ENCODE measurements around the gene C14orf39. TPM values are rescaled to one million over a fixed set of nuclear protein-coding genes. Genes with fewer than 3 reads are reported as not detected.
"Not testable (repeated sequence)": the region's sequence is repeated elsewhere in the genome, so short reads cannot be mapped to it uniquely, and the experiment has no call there.

Gene C14orf39
- total and polyA plus RNA-seq, 12 donors = 0.24 to 0.91 (median 0.40) TPM; not detected in 7

DNA sequence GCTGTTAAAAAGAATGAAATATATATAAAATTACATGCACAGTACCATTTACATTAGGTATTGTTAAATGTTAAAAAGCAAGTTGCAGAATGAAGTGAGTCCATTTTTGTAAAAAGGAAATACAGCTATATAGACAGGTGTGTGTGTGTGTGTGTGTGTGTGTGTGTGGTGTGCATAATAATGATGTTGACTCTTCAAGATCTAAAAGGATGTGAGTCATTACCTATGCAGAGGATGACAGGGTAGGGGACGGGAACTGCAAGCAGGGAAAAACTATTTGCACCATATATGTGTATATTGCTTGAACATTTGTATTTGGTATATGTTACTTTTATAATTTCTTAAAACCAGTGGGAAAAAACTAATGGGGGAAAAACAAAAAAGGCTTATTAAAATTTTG lies 3.1 kb downstream of the C14orf39 start:
- Histone ChIP-seq H3K9me3 (replicated peaks in 1 of 3) (no peaks in the 10 kb centered on the region), H3K27ac (no peak overlapping the region), H3K4me1 (replicated peaks in 1 of 2) (no peaks in the 10 kb centered on the region), H3K27me3 (peaks cover 17% of the 10 kb centered on the region), H3K4me3 (no peak overlapping the region), H3K36me3 (replicated peaks in 1 of 2) (no peaks in the 10 kb centered on the region)
- TF ChIP-seq CTCF (IDR thresholded peaks at IDR 0.05) (no peak), POLR2A (IDR thresholded peaks at IDR 0.05) (no peak)
- DNase-seq = no peak
- intact Hi-C loops (cut with DNase I) = no loop called here
- WGBS, 4 donors = 72 to 85% (median 84%) methylated on average over 1 of the region's 1 CpG

DNA sequence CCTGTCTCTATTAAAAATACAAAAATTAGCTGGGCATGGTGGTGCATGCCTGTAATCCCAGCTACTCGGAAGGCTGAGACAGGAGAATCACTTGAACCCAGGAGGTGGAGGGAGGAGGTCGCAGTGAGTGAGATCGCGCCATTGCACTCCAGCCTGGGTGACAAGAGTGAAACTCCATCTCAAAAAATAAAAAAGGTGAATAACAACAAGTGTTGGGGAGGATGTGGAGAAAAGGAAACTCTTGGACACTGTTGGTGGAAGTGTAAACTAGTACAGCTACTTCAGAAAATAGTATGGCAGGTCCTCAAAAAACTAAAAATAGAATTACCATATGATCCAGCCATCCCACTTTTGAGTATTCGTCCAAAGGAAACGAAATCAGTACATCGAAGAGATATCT lies 5.6 kb downstream of the C14orf39 start:
- H3K36me3 ChIP-seq (replicated peaks in 1 of 2); intact Hi-C loops (cut with DNase I); H3K27me3 ChIP-seq: not testable (repeated sequence)

DNA sequence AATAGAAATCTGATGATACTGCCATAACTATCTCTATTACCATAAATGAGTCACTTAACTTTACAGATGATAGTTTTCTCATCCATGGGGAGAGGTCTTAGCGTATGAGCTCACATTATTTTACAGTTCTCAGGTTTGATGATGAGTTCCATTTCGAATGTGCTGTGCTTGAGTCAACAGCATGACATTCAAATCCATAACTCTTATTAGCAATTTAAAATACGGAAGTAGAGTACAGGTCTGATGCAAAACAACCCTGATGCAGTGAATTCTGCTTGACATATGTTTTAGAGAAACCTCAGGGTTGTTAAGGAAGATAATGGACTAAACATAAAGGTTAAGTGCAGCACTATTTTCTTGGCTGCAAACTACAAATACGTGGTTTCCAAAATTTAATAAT lies 30.0 kb downstream of the C14orf39 start:
- no peak for DNase-seq
- Histone ChIP-seq H3K9me3 (replicated peaks in 1 of 3) (no peaks in the 10 kb centered on the region), H3K4me3 (no peak overlapping the region), H3K4me1 (replicated peaks in 1 of 2) (no peaks in the 10 kb centered on the region), H3K27ac (no peak overlapping the region), H3K36me3 (replicated peaks in 1 of 2) (no peaks in the 10 kb centered on the region), H3K27me3 (no peaks in the 10 kb centered on the region)
- intact Hi-C loops (cut with DNase I) = no loop called here
- WGBS, 4 donors = 50 to 66% (median 60%) methylated on average over 4 of the region's 4 CpGs
- TF ChIP-seq CTCF (IDR thresholded peaks at IDR 0.05) (no peak), POLR2A (IDR thresholded peaks at IDR 0.05) (no peak)

More for the DNA sequence above, 5.6 kb downstream of the C14orf39 start:
- not testable (repeated sequence) for H3K4me3 ChIP-seq; DNase-seq; H3K27ac ChIP-seq; H3K9me3 ChIP-seq (replicated peaks in 1 of 3); H3K4me1 ChIP-seq (replicated peaks in 1 of 2)
- 88 to 96% (median 91%) methylated on average over 7 of the region's 7 CpGs for WGBS, 4 donors

DNA sequence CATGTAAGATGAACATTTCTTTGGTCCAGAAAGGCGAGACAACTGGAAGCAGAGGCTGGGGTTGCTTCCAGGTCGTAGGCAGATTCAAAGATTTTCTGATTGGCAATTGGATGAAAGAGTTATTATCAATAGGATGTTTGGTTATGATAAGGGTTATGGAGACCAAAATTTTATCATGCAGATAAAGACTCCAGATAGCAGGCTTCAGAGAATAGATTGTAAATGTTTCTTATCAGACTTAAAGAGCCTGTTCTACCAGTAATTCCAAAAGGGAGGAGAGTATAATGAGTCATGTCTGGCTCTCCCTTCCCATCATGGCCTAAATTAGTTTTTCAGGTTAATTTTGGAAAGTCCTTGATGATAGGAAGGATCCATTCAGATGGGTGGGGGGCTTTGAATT lies 55.6 kb downstream of the C14orf39 start:
- intact Hi-C loops (cut with DNase I) = no loop called here

More for the DNA sequence above, 55.6 kb downstream of the C14orf39 start:
- 51 to 60% (median 55%) methylated on average over 2 of the region's 2 CpGs for WGBS, 4 donors
- no peak for DNase-seq
- H3K27ac ChIP-seq = no peak overlapping the region
- no peaks in the 10 kb centered on the region for H3K36me3 ChIP-seq (replicated peaks in 1 of 2)
- H3K4me1 ChIP-seq (replicated peaks in 1 of 2) = no peaks in the 10 kb centered on the region
- H3K9me3 ChIP-seq (replicated peaks in 1 of 3) = no peaks in the 10 kb centered on the region
- H3K27me3 ChIP-seq = no peaks in the 10 kb centered on the region
- no peak overlapping the region for H3K4me3 ChIP-seq
- TF ChIP-seq CTCF (IDR thresholded peaks at IDR 0.05) (no peak), POLR2A (IDR thresholded peaks at IDR 0.05) (no peak)
